ENCODE data around the gene RNF114.

- TF ChIP-seq CTCF (IDR thresholded peaks at IDR 0.05; ENCODE audit: poor library complexity, severe bottlenecking) (no peak), EZH2 (IDR thresholded peaks at IDR 0.05; ENCODE audit: borderline replicate concordance, insufficient read depth, low read length, poor library complexity, severe bottlenecking) (no peak), POLR2AphosphoS5 (IDR thresholded peaks at IDR 0.05) (no peak), EP300 (conservative IDR thresholded peaks at IDR 0.05; ENCODE audit: poor library complexity, severe bottlenecking) (no peak), TAF1 (IDR thresholded peaks at IDR 0.05; ENCODE audit: low read depth) (no peak), MXI1 (conservative IDR thresholded peaks at IDR 0.05; ENCODE audit: poor library complexity, severe bottlenecking) (no peak)
These were observed 448 bp upstream of the RNF114 start for GRCh38 chr20:49935746-49936152.
